GM23248 (cell line): ENCODE measurements around the gene NF1. TPM values are rescaled to one million over a fixed set of nuclear protein-coding genes. Genes with fewer than 3 reads are reported as not detected.

Experiments used
- DNase-seq: peaks from one replicate; pipeline ENCODE4 v3.0.0-alpha.2; 2015
- H2AFZ ChIP-seq: fragments of 200-600 bp; sonication (generic); 2 replicates; pipeline ENCODE4 v1.6.1; 2016; ENCODE audit warnings: antibody characterized with exemption
- H3F3A ChIP-seq: fragments of 200-600 bp; sonication (generic); 2 replicates; pipeline ENCODE4 v1.6.1; 2016; ENCODE audit warnings: mild to moderate bottlenecking, antibody characterized with exemption, mixed run types; ENCODE audit not compliant: insufficient read depth
- H3K27ac ChIP-seq: fragments of 200-600 bp; sonication (generic); 2 replicates; pipeline ENCODE4 v1.5.1; 2016; ENCODE audit warnings: mild to moderate bottlenecking
- H3K27me3 ChIP-seq: fragments of 200-600 bp; sonication (generic); replicated peaks from 2 replicates; pipeline ENCODE4 v1.6.1; 2016; ENCODE audit warnings: mild to moderate bottlenecking; ENCODE audit not compliant: insufficient read depth
- H3K36me3 ChIP-seq: fragments of 200-600 bp; sonication (generic); 2 replicates; pipeline ENCODE4 v1.6.1; 2016; ENCODE audit warnings: low read depth, mild to moderate bottlenecking
- H3K4me1 ChIP-seq: fragments of 200-600 bp; sonication (generic); 2 replicates; pipeline ENCODE4 v1.6.1; 2016; ENCODE audit warnings: mild to moderate bottlenecking; ENCODE audit not compliant: insufficient read depth
- H3K4me2 ChIP-seq: fragments of 200-600 bp; sonication (generic); one replicate; pipeline ENCODE4 v1.6.1; 2016; ENCODE audit warnings: mild to moderate bottlenecking; ENCODE audit not compliant: unreplicated experiment
- H3K4me3 ChIP-seq: fragments of 200-600 bp; sonication (generic); 2 replicates; pipeline ENCODE4 v1.5.1; 2016; ENCODE audit warnings: mild to moderate bottlenecking
- H3K79me2 ChIP-seq: fragments of 200-600 bp; sonication (generic); 2 replicates; pipeline ENCODE4 v1.6.1; 2016; ENCODE audit warnings: mild to moderate bottlenecking; ENCODE audit not compliant: insufficient read depth
- H3K9ac ChIP-seq: fragments of 200-600 bp; sonication (generic); 2 replicates; pipeline ENCODE4 v1.6.1; 2016; ENCODE audit warnings: mild to moderate bottlenecking
- H3K9me2 ChIP-seq: fragments of 200-600 bp; sonication (generic); 2 replicates; pipeline ENCODE4 v1.6.1; 2016; ENCODE audit warnings: mixed run types, mild to moderate bottlenecking, moderate library complexity; ENCODE audit not compliant: insufficient read depth
- H3K9me3 ChIP-seq: fragments of 200-600 bp; sonication (generic); one replicate; pipeline ENCODE4 v1.6.1; 2017; ENCODE audit warnings: low read depth
- H4K20me1 ChIP-seq: fragments of 200-600 bp; sonication (generic); 2 replicates; pipeline ENCODE4 v1.6.0; 2016; ENCODE audit not compliant: insufficient read depth
- EZH2 ChIP-seq: fragments of 200-600 bp; sonication (generic); IDR thresholded peaks from 2 replicates; pipeline ENCODE4 v1.6.1; 2018; ENCODE audit warnings: antibody characterized with exemption, mild to moderate bottlenecking; ENCODE audit not compliant: insufficient read depth, poor library complexity, severe bottlenecking
- EZH2phosphoT487 ChIP-seq: fragments of 200-600 bp; sonication (generic); IDR thresholded peaks from 2 replicates; pipeline ENCODE4 v1.6.1; 2018; ENCODE audit warnings: antibody characterized with exemption, moderate library complexity, mild to moderate bottlenecking, low read depth; ENCODE audit not compliant: insufficient read depth
- WGBS, 2 experiments: methylation state at CpG; one replicate each; pipeline ENCODE4 v1.1.6; 2015 to 2017; ENCODE audit warnings: low lambda C conversion rate in 2 of 2, low coverage in 1 of 2; ENCODE audit errors: missing lambda C conversion rate in 2 of 2; 5-methylcytosine and 5-hydroxymethylcytosine counted together
- in situ Hi-C: fragments of 300-500 bp; cut with MboI; formaldehyde crosslinking; loops from 2 replicates; pipeline ENCODE4 v1.15.0; 2020
- polyA plus RNA-seq: library from polyadenylated mRNA; unstranded; fragments of >200 nt; fragmentation: Nextera tagmentation; extraction: Ambion mirVana; gene quantifications from 2 replicates; pipeline ENCODE4 v1.2.1, GENCODE V29; 2016
- total RNA-seq: library from RNA; depleted of rRNA; stranded (reverse); fragments of >200 nt; shearing (Covaris generic); gene quantifications from 2 replicates; pipeline ENCODE4 v1.2.3, GENCODE V29; 2014

NF1 gene
- total and polyA plus RNA-seq, 2 experiments from 2014 or later = 6.1 to 24.4 TPM

- Histone ChIP-seq H3K9me2 (no peaks in the 10 kb centered on the region), H4K20me1 (no peaks in the 10 kb centered on the region), H3K4me3 (peak overlapping the region; percentile 95), H3K27ac (peak overlapping the region; percentile 83), H3K9me3 (no peaks in the 10 kb centered on the region), H3F3A (peaks cover 26% of the 10 kb centered on the region; the same call in 1 of the 2 replicates), H3K36me3 (no peaks in the 10 kb centered on the region), H2AFZ (peak overlapping the region; percentile 86), H3K27me3 (no peaks in the 10 kb centered on the region), H3K4me1 (peaks cover 11% of the 10 kb centered on the region; the same call in 1 of the 2 replicates), H3K79me2 (peaks cover 54% of the 10 kb centered on the region), H3K4me2 (peak overlapping the region; percentile 91), H3K9ac (peak overlapping the region; percentile 94)
- WGBS, 2 experiments = 1% methylated on average over 19 to 45 of the region's 45 CpGs
- peak; percentile 78 for DNase-seq
- in situ Hi-C loops = no loop called here
- TF ChIP-seq EZH2phosphoT487 (no peak), EZH2 (no peak)
Measured at GRCh38 chr17:31095236-31096105, 694 bp downstream of the NF1 start.

GRCh38 chr17:31096106-31096436, 1.3 kb downstream of the NF1 start:
- H3K9me3 ChIP-seq = no peaks in the 10 kb centered on the region
- H3K27me3 ChIP-seq = no peaks in the 10 kb centered on the region
- no peaks in the 10 kb centered on the region for H3K36me3 ChIP-seq
- H3K4me2 ChIP-seq = peak overlapping the region; percentile 91
- no peaks in the 10 kb centered on the region for H3K9me2 ChIP-seq
- H3K27ac ChIP-seq = peak overlapping the region; percentile 83
- 3 to 11% methylated on average over 5 of the region's 5 CpGs for WGBS, 2 experiments
- H3K4me1 ChIP-seq = peaks cover 11% of the 10 kb centered on the region; the same call in 1 of the 2 replicates
- no peak for DNase-seq
- no peaks in the 10 kb centered on the region for H4K20me1 ChIP-seq
- TF ChIP-seq EZH2phosphoT487 (no peak), EZH2 (no peak)
- peaks cover 26% of the 10 kb centered on the region; the same call in 1 of the 2 replicates for H3F3A ChIP-seq
- H3K9ac ChIP-seq = peak overlapping the region; percentile 94
- peak overlapping the region; percentile 86 for H2AFZ ChIP-seq
- in situ Hi-C loops = no loop called here
- peaks cover 60% of the 10 kb centered on the region for H3K79me2 ChIP-seq
- peak overlapping the region; percentile 95 for H3K4me3 ChIP-seq

GRCh38 chr17:31099016-31099415, 4.2 kb downstream of the NF1 start:
- DNase-seq = no peak
- no peak overlapping the region for H3K4me3 ChIP-seq
- no peaks in the 10 kb centered on the region for H3K27me3 ChIP-seq
- no peak overlapping the region for H3K9ac ChIP-seq
- no peak overlapping the region for H3K4me2 ChIP-seq
- no peaks in the 10 kb centered on the region for H4K20me1 ChIP-seq
- no peak overlapping the region for H2AFZ ChIP-seq
- peaks cover 16% of the 10 kb centered on the region for H3F3A ChIP-seq
- no peaks in the 10 kb centered on the region for H3K9me3 ChIP-seq
- H3K79me2 ChIP-seq = peaks cover 90% of the 10 kb centered on the region
- H3K27ac ChIP-seq = no peak overlapping the region
- H3K4me1 ChIP-seq = peaks cover 6% of the 10 kb centered on the region; the same call in 1 of the 2 replicates
- TF ChIP-seq EZH2 (no peak), EZH2phosphoT487 (no peak)
- no peaks in the 10 kb centered on the region for H3K9me2 ChIP-seq
- no peaks in the 10 kb centered on the region for H3K36me3 ChIP-seq
- 75 to 79% methylated on average over 3 of the region's 3 CpGs for WGBS, 2 experiments
- in situ Hi-C loops = no loop called here

- TF ChIP-seq EZH2 = no peak
- no peak for TF ChIP-seq EZH2phosphoT487
- Histone ChIP-seq H3K27me3 (no peaks in the 10 kb centered on the region), H2AFZ (no peak overlapping the region), H3K9me2 (no peaks in the 10 kb centered on the region), H3K9me3 (no peaks in the 10 kb centered on the region), H3K4me1 (peaks cover 6% of the 10 kb centered on the region; the same call in 1 of the 2 replicates), H3K4me3 (no peak overlapping the region), H4K20me1 (peaks cover under 1% of the 10 kb centered on the region), H3K27ac (no peak overlapping the region), H3K9ac (no peak overlapping the region), H3F3A (peaks cover 7% of the 10 kb centered on the region), H3K4me2 (no peak overlapping the region), H3K79me2 (peaks cover 100% of the 10 kb centered on the region), H3K36me3 (no peaks in the 10 kb centered on the region)
- in situ Hi-C loops = no loop called here
- WGBS, 2 experiments = 82 to 83% methylated on average over 8 of the region's 8 CpGs
- no peak for DNase-seq
Measured at GRCh38 chr17:31100840-31101459, 6.2 kb downstream of the NF1 start.
